Spleen (tissue), 7 donors: ENCODE results near the gene IGFBP3.

Experiments used
- CTCF ChIP-seq, 11 experiments: fragments of 200-600 bp in 7 of 11; fragments of 450-650 bp in 4 of 11; sonication (generic) in 4 of 11; IDR thresholded peaks in 8 of 11; conservative IDR thresholded peaks in 3 of 11; 1 replicate in 7 of 11; 2 replicates in 4 of 11; pipeline versions ENCODE4 v1.4.0 to v1.8.0; 2016 to 2021; ENCODE audit warnings: antibody characterized with exemption in 11 of 11, inconsistent platforms in 4 of 11, mild to moderate bottlenecking in 1 of 11
- POLR2A ChIP-seq, 3 donors: fragments of 450-650 bp; IDR thresholded peaks; one replicate each; pipeline ENCODE4 v1.5.1; 2017; ENCODE audit warnings: antibody characterized with exemption in 3 of 3, mild to moderate bottlenecking in 1 of 3
- POLR2AphosphoS5 ChIP-seq, 3 donors: sonication (generic); formaldehyde crosslinking; IDR thresholded peaks; one replicate each; pipeline ENCODE4 v1.5.1; 2017; ENCODE audit warnings: antibody characterized with exemption in 3 of 3
- donor health status: DM: no; HTN: no; CAD: no; lungs with moderate emphysema.
- donor health status: DM: no; HTN: no; CAD: no.
- donor health status: DM: no; HTN: no; CAD: no.

GRCh38 chr7:45962861-45963260 is 41.8 kb upstream of the IGFBP3 start:
- TF ChIP-seq POLR2A (IDR thresholded peaks at IDR 0.05) (no peak), CTCF (IDR thresholded peaks at IDR 0.05 in 8 of 11, conservative IDR thresholded peaks at IDR 0.05 in 3 of 11) (no peak), POLR2AphosphoS5 (IDR thresholded peaks at IDR 0.05) (no peak)
